ENCODE data around the gene ITCH.
A peak's percentile ranks its signal among the peaks of the same experiment; 100 is the strongest.
"Not testable (repeated sequence)": the region's sequence is repeated elsewhere in the genome, so short reads cannot be mapped to it uniquely, and the experiment has no call there.

Gene ITCH

GRCh38 chr20:34363062-34363464 is at the start of gene ITCH:
Gene ITCH, plus strand, starts transcription at chr20:34363273. Its CDS starts 30,539 bp downstream, at chr20:34393812.
- DNase-seq: peak; percentile 39 to 82

- DNase-seq: no peak
Measured at GRCh38 chr20:34315236-34315635, 47.8 kb upstream of the ITCH start.

- DNase-seq: no peak
Measured at GRCh38 chr20:34316196-34316814, 46.8 kb upstream of the ITCH start.

- no peak for DNase-seq
Measured at GRCh38 chr20:34318609-34319443, 44.2 kb upstream of the ITCH start.

- no peak for DNase-seq
Measured at GRCh38 chr20:34320861-34321260, 42.2 kb upstream of the ITCH start.

GRCh38 chr20:34322267-34323105 is 40.6 kb upstream of the ITCH start:
- no peak for DNase-seq

- no peak for DNase-seq
Measured at GRCh38 chr20:34324541-34324940, 38.5 kb upstream of the ITCH start.

- DNase-seq: not testable (repeated sequence)
Measured at GRCh38 chr20:34328207-34328606, 34.9 kb upstream of the ITCH start.

- DNase-seq: no peak
Measured at GRCh38 chr20:34328928-34329677, 34.0 kb upstream of the ITCH start.

GRCh38 chr20:34330861-34331544 is 32.1 kb upstream of the ITCH start:
- not testable (repeated sequence) for DNase-seq

- DNase-seq: no peak
Measured at GRCh38 chr20:34331838-34332237, 31.2 kb upstream of the ITCH start.

GRCh38 chr20:34332262-34332920 is 30.7 kb upstream of the ITCH start:
- no peak for DNase-seq

GRCh38 chr20:34333786-34334185 is 29.3 kb upstream of the ITCH start:
- no peak for DNase-seq

- no peak for DNase-seq
Measured at GRCh38 chr20:34334654-34335407, 28.2 kb upstream of the ITCH start.

- DNase-seq: no peak
Measured at GRCh38 chr20:34337544-34337943, 25.5 kb upstream of the ITCH start.

- DNase-seq: no peak
Measured at GRCh38 chr20:34337982-34338726, 24.9 kb upstream of the ITCH start.

GRCh38 chr20:34340726-34341125 is 22.3 kb upstream of the ITCH start:
- DNase-seq: not testable (repeated sequence)

GRCh38 chr20:34341199-34341598 is 21.9 kb upstream of the ITCH start:
- DNase-seq: not testable (repeated sequence)

- DNase-seq: no peak
Measured at GRCh38 chr20:34343458-34344211, 19.4 kb upstream of the ITCH start.
